ENCODE results near the gene MRPL47.
"Not testable (repeated sequence)": the region's sequence is repeated elsewhere in the genome, so short reads cannot be mapped to it uniquely, and the experiment has no call there.

MRPL47 gene

GRCh38 chr3:179604321-179605078 is at the start of gene MRPL47, which contains the start of gene NDUFB5:
MRPL47 (minus strand) TSS chr3:179604638; CDS start chr3:179604624, 14 bp downstream.
NDUFB5 (plus strand) TSS chr3:179604794; CDS start chr3:179604816, 22 bp downstream.
- peaks cover 20 to 26% of the 10 kb centered on the region in 2 donors for H3K4me1 ChIP-seq (ENCODE audit: control insufficient read depth in 1 of 2, insufficient read depth in 2 of 2, low read length in 2 of 2)
- peaks cover 4 to 31% of the 10 kb centered on the region in 2 donors for H3K36me3 ChIP-seq (ENCODE audit: control insufficient read depth in 1 of 2, insufficient read depth in 2 of 2, low read length in 2 of 2)
- H3K27ac ChIP-seq (ENCODE audit: low read depth, low read length): peak within 1 kb of the TSS; percentile 91
- peak within 1 kb of the TSS; percentile 94 to 98 for H3K9ac ChIP-seq (ENCODE audit: low read depth in 1 of 2, low read length in 2 of 2)
- H3K4me3 ChIP-seq (ENCODE audit: low read depth in 1 of 2, low read length in 2 of 2): peak within 1 kb of the TSS; percentile 98 to 99
- H3K27me3 ChIP-seq (ENCODE audit: control insufficient read depth in 1 of 2, insufficient read depth in 2 of 2, low read length in 2 of 2): no peaks in the 10 kb centered on the region
- no peaks in the 10 kb centered on the region for H3K9me3 ChIP-seq (ENCODE audit: control insufficient read depth in 1 of 2, low read length in 2 of 2)

GRCh38 chr3:179653096-179653797 is 48.8 kb upstream of the MRPL47 start:
- H3K4me3 ChIP-seq (ENCODE audit: low read depth in 1 of 2, low read length in 2 of 2): peak overlapping the region; percentile 79 to 83
- H3K4me1 ChIP-seq (ENCODE audit: control insufficient read depth in 1 of 2, insufficient read depth in 2 of 2, low read length in 2 of 2): peaks cover 8 to 10% of the 10 kb centered on the region in 2 donors
- H3K9ac ChIP-seq (ENCODE audit: low read depth in 1 of 2, low read length in 2 of 2): peak overlapping the region; percentile 49 to 77
- H3K27ac ChIP-seq (ENCODE audit: low read depth, low read length): peak overlapping the region; percentile 44
- peaks cover 0 to 4% of the 10 kb centered on the region in 2 donors for H3K27me3 ChIP-seq (ENCODE audit: control insufficient read depth in 1 of 2, insufficient read depth in 2 of 2, low read length in 2 of 2)
- H3K36me3 ChIP-seq (ENCODE audit: control insufficient read depth in 1 of 2, insufficient read depth in 2 of 2, low read length in 2 of 2): no peaks in the 10 kb centered on the region
- no peaks in the 10 kb centered on the region for H3K9me3 ChIP-seq (ENCODE audit: control insufficient read depth in 1 of 2, low read length in 2 of 2)

- peaks cover 8 to 10% of the 10 kb centered on the region in 2 donors for H3K4me1 ChIP-seq (ENCODE audit: control insufficient read depth in 1 of 2, insufficient read depth in 2 of 2, low read length in 2 of 2)
- peaks cover 0 to 4% of the 10 kb centered on the region in 2 donors for H3K27me3 ChIP-seq (ENCODE audit: control insufficient read depth in 1 of 2, insufficient read depth in 2 of 2, low read length in 2 of 2)
These were observed 48.1 kb upstream of the MRPL47 start, which contains the start of gene USP13 for GRCh38 chr3:179652447-179653095. USP13 (plus strand) TSS chr3:179653040; CDS start chr3:179653226, 186 bp downstream.

GRCh38 chr3:179651687-179652446 is 47.4 kb upstream of the MRPL47 start:
- Histone ChIP-seq H3K27ac (ENCODE audit: low read depth, low read length) (no peak overlapping the region), H3K4me1 (ENCODE audit: control insufficient read depth in 1 of 2, insufficient read depth in 2 of 2, low read length in 2 of 2) (peaks cover 8 to 10% of the 10 kb centered on the region in 2 donors), H3K36me3 (ENCODE audit: control insufficient read depth in 1 of 2, insufficient read depth in 2 of 2, low read length in 2 of 2) (no peaks in the 10 kb centered on the region), H3K4me3 (ENCODE audit: low read depth in 1 of 2, low read length in 2 of 2) (peak overlapping the region; percentile 61 to 83), H3K9ac (ENCODE audit: low read depth in 1 of 2, low read length in 2 of 2) (peak overlapping the region in 1 of 2 donors; percentile 39), H3K27me3 (ENCODE audit: control insufficient read depth in 1 of 2, insufficient read depth in 2 of 2, low read length in 2 of 2) (peaks cover 0 to 4% of the 10 kb centered on the region in 2 donors), H3K9me3 (ENCODE audit: control insufficient read depth in 1 of 2, low read length in 2 of 2) (no peaks in the 10 kb centered on the region)

More at GRCh38 chr3:179652447-179653095, 48.1 kb upstream of the MRPL47 start, which contains the start of gene USP13:
- Histone ChIP-seq H3K9ac (ENCODE audit: low read depth in 1 of 2, low read length in 2 of 2) (peak within 1 kb of the TSS; percentile 49 to 77), H3K27ac (ENCODE audit: low read depth, low read length) (peak within 1 kb of the TSS; percentile 44), H3K9me3 (ENCODE audit: control insufficient read depth in 1 of 2, low read length in 2 of 2) (no peaks in the 10 kb centered on the region), H3K4me3 (ENCODE audit: low read depth in 1 of 2, low read length in 2 of 2) (peak within 1 kb of the TSS; percentile 79 to 83), H3K36me3 (ENCODE audit: control insufficient read depth in 1 of 2, insufficient read depth in 2 of 2, low read length in 2 of 2) (no peaks in the 10 kb centered on the region)

GRCh38 chr3:179646177-179646576 is 41.7 kb upstream of the MRPL47 start:
- no peaks in the 10 kb centered on the region for H3K36me3 ChIP-seq (ENCODE audit: control insufficient read depth in 1 of 2, insufficient read depth in 2 of 2, low read length in 2 of 2)
- no peaks in the 10 kb centered on the region for H3K9me3 ChIP-seq (ENCODE audit: control insufficient read depth in 1 of 2, low read length in 2 of 2)
- no peak overlapping the region for H3K9ac ChIP-seq (ENCODE audit: low read depth in 1 of 2, low read length in 2 of 2)
- H3K27me3 ChIP-seq (ENCODE audit: control insufficient read depth in 1 of 2, insufficient read depth in 2 of 2, low read length in 2 of 2): no peaks in the 10 kb centered on the region
- H3K4me1 ChIP-seq (ENCODE audit: control insufficient read depth in 1 of 2, insufficient read depth in 2 of 2, low read length in 2 of 2): peaks cover 5% of the 10 kb centered on the region in 2 donors
- H3K27ac ChIP-seq (ENCODE audit: low read depth, low read length): no peak overlapping the region
- H3K4me3 ChIP-seq (ENCODE audit: low read depth in 1 of 2, low read length in 2 of 2): no peak overlapping the region

GRCh38 chr3:179643837-179644236 is 39.4 kb upstream of the MRPL47 start:
- not testable (repeated sequence) for H3K36me3 ChIP-seq (ENCODE audit: control insufficient read depth in 1 of 2, insufficient read depth in 2 of 2, low read length in 2 of 2); H3K9ac ChIP-seq (ENCODE audit: low read depth in 1 of 2, low read length in 2 of 2); H3K4me3 ChIP-seq (ENCODE audit: low read depth in 1 of 2, low read length in 2 of 2); H3K4me1 ChIP-seq (ENCODE audit: control insufficient read depth in 1 of 2, insufficient read depth in 2 of 2, low read length in 2 of 2); H3K27me3 ChIP-seq (ENCODE audit: control insufficient read depth in 1 of 2, insufficient read depth in 2 of 2, low read length in 2 of 2); H3K9me3 ChIP-seq (ENCODE audit: control insufficient read depth in 1 of 2, low read length in 2 of 2); H3K27ac ChIP-seq (ENCODE audit: low read depth, low read length)

- Histone ChIP-seq H3K27ac (ENCODE audit: low read depth, low read length) (no peak overlapping the region), H3K9ac (ENCODE audit: low read depth in 1 of 2, low read length in 2 of 2) (no peak overlapping the region), H3K9me3 (ENCODE audit: control insufficient read depth in 1 of 2, low read length in 2 of 2) (no peaks in the 10 kb centered on the region)
These were observed 38.4 kb upstream of the MRPL47 start for GRCh38 chr3:179642871-179643270.

GRCh38 chr3:179640469-179640868 is 36.0 kb upstream of the MRPL47 start:
- H3K4me1 ChIP-seq (ENCODE audit: control insufficient read depth in 1 of 2, insufficient read depth in 2 of 2, low read length in 2 of 2): peaks cover 5% of the 10 kb centered on the region in 2 donors
- no peak overlapping the region for H3K4me3 ChIP-seq (ENCODE audit: low read depth in 1 of 2, low read length in 2 of 2)
- no peaks in the 10 kb centered on the region for H3K27me3 ChIP-seq (ENCODE audit: control insufficient read depth in 1 of 2, insufficient read depth in 2 of 2, low read length in 2 of 2)
- H3K9me3 ChIP-seq (ENCODE audit: control insufficient read depth in 1 of 2, low read length in 2 of 2): no peaks in the 10 kb centered on the region
- H3K9ac ChIP-seq (ENCODE audit: low read depth in 1 of 2, low read length in 2 of 2): no peak overlapping the region
- H3K36me3 ChIP-seq (ENCODE audit: control insufficient read depth in 1 of 2, insufficient read depth in 2 of 2, low read length in 2 of 2): no peaks in the 10 kb centered on the region
- no peak overlapping the region for H3K27ac ChIP-seq (ENCODE audit: low read depth, low read length)

More at GRCh38 chr3:179642871-179643270, 38.4 kb upstream of the MRPL47 start:
- no peak overlapping the region for H3K4me3 ChIP-seq (ENCODE audit: low read depth in 1 of 2, low read length in 2 of 2)
- H3K27me3 ChIP-seq (ENCODE audit: control insufficient read depth in 1 of 2, insufficient read depth in 2 of 2, low read length in 2 of 2): no peaks in the 10 kb centered on the region
- peaks cover 5% of the 10 kb centered on the region in 2 donors for H3K4me1 ChIP-seq (ENCODE audit: control insufficient read depth in 1 of 2, insufficient read depth in 2 of 2, low read length in 2 of 2)
- no peaks in the 10 kb centered on the region for H3K36me3 ChIP-seq (ENCODE audit: control insufficient read depth in 1 of 2, insufficient read depth in 2 of 2, low read length in 2 of 2)

- no peak overlapping the region for H3K27ac ChIP-seq (ENCODE audit: low read depth, low read length)
- no peaks in the 10 kb centered on the region for H3K27me3 ChIP-seq (ENCODE audit: control insufficient read depth in 1 of 2, insufficient read depth in 2 of 2, low read length in 2 of 2)
- H3K4me3 ChIP-seq (ENCODE audit: low read depth in 1 of 2, low read length in 2 of 2): no peak overlapping the region
- H3K9me3 ChIP-seq (ENCODE audit: control insufficient read depth in 1 of 2, low read length in 2 of 2): no peaks in the 10 kb centered on the region
- no peak overlapping the region for H3K9ac ChIP-seq (ENCODE audit: low read depth in 1 of 2, low read length in 2 of 2)
- peaks cover 0 to 3% of the 10 kb centered on the region in 2 donors for H3K36me3 ChIP-seq (ENCODE audit: control insufficient read depth in 1 of 2, insufficient read depth in 2 of 2, low read length in 2 of 2)
- H3K4me1 ChIP-seq (ENCODE audit: control insufficient read depth in 1 of 2, insufficient read depth in 2 of 2, low read length in 2 of 2): no peaks in the 10 kb centered on the region
These were observed 26.5 kb upstream of the MRPL47 start for GRCh38 chr3:179630753-179631451.
